Smooth muscle cell of the brain vasculature (primary cell): ENCODE results near the gene HMSD.
"Not testable (repeated sequence)": the region's sequence is repeated elsewhere in the genome, so short reads cannot be mapped to it uniquely, and the experiment has no call there.

Experiments
- DNase-seq: peaks from one replicate; pipeline ENCODE4 v3.0.0-alpha.2; 2012; ENCODE audit warnings: low read depth, low spot score

The HMSD gene

DNA sequence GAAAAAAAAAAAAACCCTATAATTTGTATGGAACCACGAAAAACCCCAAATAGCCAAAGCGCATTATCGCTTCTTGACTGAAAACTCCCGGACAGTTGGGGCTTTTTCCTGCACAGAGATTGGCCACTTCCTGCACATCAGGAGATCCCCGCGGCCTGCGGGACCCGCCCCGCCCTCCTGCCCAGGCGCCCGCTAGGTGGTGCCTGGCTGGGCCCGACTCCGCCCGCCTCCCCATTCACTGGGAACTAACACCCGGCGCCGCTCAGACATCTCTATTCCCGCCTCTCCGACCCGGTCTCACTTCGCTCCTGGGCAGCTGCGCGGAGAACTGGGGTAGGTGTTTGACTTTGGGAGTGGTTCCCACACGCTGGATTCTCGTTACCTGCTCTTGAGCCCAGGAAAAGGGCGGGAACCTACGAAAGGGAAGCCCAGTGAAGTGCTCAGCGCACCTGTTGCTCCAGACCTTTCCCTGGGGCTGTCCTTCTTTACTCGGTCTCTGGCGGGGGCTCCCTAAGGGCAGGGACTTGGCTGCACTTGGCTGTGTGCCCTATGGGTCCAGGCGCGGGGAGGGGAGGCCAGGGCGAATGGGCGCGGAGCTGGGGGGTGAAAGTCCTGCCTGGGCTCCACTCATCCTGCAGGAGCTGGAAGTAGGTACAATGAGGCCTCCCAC, at the start of gene HMSD:
TSS of gene HMSD (plus strand) at position 234 of the 670 bp plus-strand sequence. CDS start 4,155 bp downstream, outside the sequence.
- DNase-seq = no peak

DNA sequence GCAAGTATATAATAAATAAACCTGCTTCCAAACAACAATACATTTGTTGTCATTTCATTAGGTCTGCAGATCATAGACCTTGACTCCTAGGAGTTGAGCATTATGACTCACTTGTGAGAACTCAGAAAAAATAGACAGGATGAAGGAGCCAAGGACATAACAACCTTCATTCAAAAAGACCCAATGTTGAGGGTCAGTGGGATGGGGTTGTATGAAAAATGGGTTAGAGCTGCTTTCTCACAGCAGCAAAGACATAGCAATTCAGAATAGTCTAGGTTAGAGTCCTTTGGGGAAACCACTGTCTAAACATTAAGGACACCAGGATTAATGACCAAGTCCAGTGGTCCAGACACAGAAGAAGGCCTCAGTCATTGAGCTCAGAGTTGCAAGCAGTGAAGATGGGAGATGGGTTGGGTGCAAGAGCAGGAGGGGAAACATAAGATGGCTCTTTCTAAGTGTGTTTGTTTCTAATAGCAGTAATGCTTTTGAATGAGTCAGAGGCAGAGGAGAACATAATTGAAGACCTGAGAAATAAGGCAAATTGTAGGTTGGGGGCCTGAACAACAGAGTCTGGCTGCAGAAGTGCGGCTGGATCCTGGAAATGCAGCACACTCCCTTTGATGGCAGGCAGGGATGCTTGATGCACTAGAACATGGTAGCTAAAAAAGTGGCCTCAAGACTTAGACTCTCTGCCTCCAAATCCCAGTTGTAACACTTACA, 45.1 kb upstream of the HMSD start:
- no peak for DNase-seq

DNA sequence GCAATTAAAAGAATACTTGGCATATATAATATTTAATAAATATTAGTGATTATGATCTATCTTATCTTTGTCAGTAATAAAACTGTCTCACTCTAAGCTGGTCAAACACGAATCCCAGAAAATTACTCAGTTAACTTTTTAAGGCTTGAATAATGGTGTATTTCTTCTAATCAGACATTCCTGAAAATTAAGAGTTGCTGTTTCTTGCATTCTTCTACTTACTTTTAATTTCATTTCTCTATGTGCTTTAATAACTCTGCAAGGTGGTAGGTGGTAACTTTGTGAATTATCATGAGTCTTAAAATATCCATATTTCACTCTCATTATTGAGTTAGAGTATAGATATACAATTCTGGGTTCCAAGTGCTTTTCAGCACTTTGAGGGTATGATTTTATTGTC, 44.4 kb upstream of the HMSD start:
- no peak for DNase-seq

GRCh38 chr18:63905361-63905760, 43.7 kb upstream of the HMSD start:
- no peak for DNase-seq

DNA sequence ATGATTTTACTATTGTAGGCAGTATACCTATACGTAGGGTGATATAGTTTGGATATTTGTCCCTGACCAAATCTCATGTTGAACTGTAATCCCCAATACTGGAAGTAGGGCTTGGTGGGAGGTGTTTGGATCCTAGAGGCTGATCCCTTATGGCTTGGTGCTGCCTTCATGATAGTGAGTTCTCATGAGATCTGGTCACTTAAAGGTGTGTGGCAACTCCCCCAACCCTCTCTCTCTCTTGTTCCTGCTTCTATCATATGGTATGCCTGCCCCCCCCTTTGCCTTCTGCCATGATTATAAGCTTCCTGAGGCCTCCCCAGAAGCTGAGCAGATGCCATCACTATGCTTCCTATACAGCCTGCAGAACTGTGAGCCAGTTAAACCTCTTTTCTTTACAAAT, 43.0 kb upstream of the HMSD start:
- no peak for DNase-seq

- no peak for DNase-seq
These were observed 41.4 kb upstream of the HMSD start, which contains the start of gene SERPINB10 for GRCh38 chr18:63907664-63908063. Gene SERPINB10, plus strand, starts transcription at chr18:63907958. Its CDS starts 7,553 bp downstream, at chr18:63915511.

- DNase-seq = no peak
These were observed 40.2 kb upstream of the HMSD start for GRCh38 chr18:63908858-63909257.

- DNase-seq = no peak
These were observed 39.2 kb upstream of the HMSD start for GRCh38 chr18:63909870-63910269.

GRCh38 chr18:63917817-63918216, 31.3 kb upstream of the HMSD start:
- no peak for DNase-seq

GRCh38 chr18:63922049-63922448, 27.1 kb upstream of the HMSD start:
- DNase-seq = no peak

DNA sequence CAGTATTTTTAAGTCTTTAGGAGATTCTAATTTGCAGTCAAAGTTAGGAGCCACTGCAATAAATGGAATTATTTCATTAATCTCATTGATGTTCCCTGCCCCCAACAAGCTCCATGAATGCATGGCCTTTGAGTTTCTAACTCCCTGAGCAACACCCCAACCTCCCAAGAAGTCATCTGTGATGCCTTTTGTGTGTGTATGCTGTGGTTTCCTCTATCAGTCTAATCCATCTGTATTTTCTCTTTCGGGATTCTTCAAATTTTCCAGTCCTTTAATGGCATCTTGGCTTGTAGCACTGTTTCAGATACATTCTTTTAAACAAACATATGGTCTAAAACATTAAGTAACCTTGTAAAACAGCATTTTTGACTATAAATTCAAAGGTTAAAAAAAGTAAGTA, 24.6 kb upstream of the HMSD start:
- DNase-seq = no peak

- no peak for DNase-seq
These were observed 20.8 kb upstream of the HMSD start for GRCh38 chr18:63928331-63928730.

- DNase-seq = not testable (repeated sequence)
These were observed 19.7 kb upstream of the HMSD start for GRCh38 chr18:63929369-63929768.

GRCh38 chr18:63930773-63931354, 18.2 kb upstream of the HMSD start:
- DNase-seq = no peak

DNA sequence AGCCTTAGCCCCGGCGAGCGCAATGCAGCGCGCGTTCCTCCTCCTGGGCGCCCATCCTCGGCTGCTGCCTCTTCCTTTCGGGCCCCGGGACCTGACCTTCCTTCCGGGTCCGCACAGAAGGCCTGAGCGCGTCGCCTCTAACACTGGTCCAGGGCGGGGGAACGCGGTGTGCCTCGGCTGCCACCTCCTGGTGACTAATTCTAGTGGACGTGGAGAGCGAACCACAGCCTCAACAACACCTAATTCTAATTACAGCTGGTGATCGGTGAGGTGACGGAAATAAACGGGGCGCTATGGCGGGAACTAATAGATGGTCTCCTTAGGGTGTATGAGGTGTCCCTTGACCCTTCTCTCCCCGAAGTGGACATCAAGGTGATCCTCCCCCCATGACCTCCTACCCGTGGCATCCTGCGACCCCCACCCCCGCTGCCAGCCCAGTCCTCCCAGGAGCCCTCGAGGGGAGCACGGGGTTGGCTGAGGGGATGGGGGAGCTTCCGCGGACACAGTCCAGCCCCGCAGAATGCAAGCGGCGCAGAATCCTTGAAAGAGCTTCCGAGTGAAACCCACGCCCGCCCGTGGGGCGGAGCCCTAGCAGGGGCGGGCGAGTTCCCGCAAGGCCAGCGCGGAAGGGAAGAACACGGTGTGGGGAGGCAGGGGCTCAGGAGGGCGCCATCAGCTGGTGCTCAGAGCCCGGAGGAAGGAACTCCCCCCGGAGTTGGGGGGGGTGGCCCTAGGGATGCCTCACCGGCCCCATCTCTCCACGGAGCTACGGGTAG, 12.8 kb upstream of the HMSD start:
- DNase-seq = no peak

- DNase-seq = no peak
These were observed 12.1 kb upstream of the HMSD start for GRCh38 chr18:63936932-63937393.

GRCh38 chr18:63940008-63940407, 9.1 kb upstream of the HMSD start:
- DNase-seq = no peak

GRCh38 chr18:63940543-63941050, 8.5 kb upstream of the HMSD start:
- DNase-seq = not testable (repeated sequence)

DNA sequence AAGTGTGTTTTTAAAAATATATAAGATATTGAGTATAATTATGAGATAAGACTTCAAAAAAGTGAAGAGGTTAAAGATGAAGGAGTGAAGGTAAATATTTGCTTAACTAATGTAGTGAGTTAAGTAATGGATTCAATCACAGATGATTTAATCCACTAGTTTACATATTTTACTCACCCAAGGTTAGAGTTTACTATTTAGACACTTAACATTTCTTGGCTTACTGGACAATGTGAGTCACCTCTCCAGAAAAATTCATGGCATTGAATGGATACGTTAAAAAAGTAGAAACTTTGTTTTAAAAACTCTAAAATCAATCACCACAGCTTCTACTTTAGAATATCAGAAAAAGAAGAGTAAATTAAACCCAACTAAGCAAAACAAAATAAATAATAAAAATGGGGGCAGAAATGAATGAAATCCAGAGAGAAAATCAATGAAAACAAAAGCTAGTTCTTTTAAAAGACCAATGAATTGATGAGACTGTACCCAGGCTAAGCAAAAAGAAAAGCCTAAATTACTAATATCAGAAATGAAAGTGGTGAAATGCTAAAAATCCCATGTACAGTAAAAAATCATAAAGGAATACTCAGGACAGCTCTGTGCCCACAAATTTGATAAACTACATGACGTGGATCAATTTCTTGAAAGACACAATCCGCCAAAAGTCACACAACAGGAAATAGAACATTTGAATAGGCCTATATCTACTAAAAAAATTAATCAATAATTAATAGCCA, 1.9 kb upstream of the HMSD start:
- no peak for DNase-seq

GRCh38 chr18:63951302-63951705, 2.2 kb downstream of the HMSD start:
- no peak for DNase-seq

GRCh38 chr18:63953811-63954210, 4.7 kb downstream of the HMSD start:
- DNase-seq = no peak
